Psoas muscle (tissue), 8 donors: ENCODE data around the gene ANAPC16. TPM values are rescaled to one million over a fixed set of nuclear protein-coding genes. Genes with fewer than 3 reads are reported as not detected.
A peak's percentile ranks its signal among the peaks of the same experiment; 100 is the strongest.

Experiments used
- ATAC-seq, 4 donors: fragments of 200-7000 bp; cut with Tn5 transposase; one replicate each; pipeline ENCODE4 v1.9.1; 2020; ENCODE audit warnings: moderate library complexity in 3 of 4, mild to moderate bottlenecking in 2 of 4
- DNase-seq, 2 donors: peaks; one replicate each; pipeline ENCODE4 v3.0.0-alpha.2; 2020
- H3K27ac ChIP-seq: fragments of 200-600 bp; one replicate; pipeline ENCODE4 v1.8.0; 2022
- H3K27me3 ChIP-seq, 3 donors: fragments of 200-600 bp in 1 of 3; one replicate each; pipeline versions ENCODE4 v1.6.1 to v1.8.0; 2013 to 2022; ENCODE audit warnings: low read length in 2 of 3, mild to moderate bottlenecking in 2 of 3, moderate library complexity in 1 of 3; ENCODE audit not compliant: insufficient read depth in 3 of 3
- H3K36me3 ChIP-seq, 2 donors: fragments of 200-600 bp in 1 of 2; one replicate each; pipeline versions ENCODE4 v1.6.1 to v1.8.0; 2013 to 2022; ENCODE audit warnings: low read depth in 1 of 2, mild to moderate bottlenecking in 1 of 2, moderate library complexity in 1 of 2; ENCODE audit not compliant: insufficient read depth in 1 of 2
- H3K4me1 ChIP-seq: fragments of 200-600 bp; one replicate; pipeline ENCODE4 v1.8.0; 2022
- H3K4me3 ChIP-seq: fragments of 200-600 bp; one replicate; pipeline ENCODE4 v1.8.0; 2022; ENCODE audit warnings: mild to moderate bottlenecking
- H3K9me3 ChIP-seq: fragments of 200-600 bp; one replicate; pipeline ENCODE4 v1.8.0; 2022
- WGBS, 3 donors: extraction: QIAGEN DNeasy Blood & Tissue Kit; methylation state at CpG; one replicate each; pipeline versions ENCODE4 v1.1.6 to v1.1.7; 2013; 5-methylcytosine and 5-hydroxymethylcytosine counted together
- intact Hi-C, 2 donors: fragments of 100-400 bp; cut with DNase I; formaldehyde crosslinking; loops; one replicate each; pipeline versions ENCODE4 v1.11.0 to v1.14.2; 2022
- polyA plus RNA-seq, 3 donors: library from polyadenylated mRNA; stranded (reverse); fragments of 200-250 nt; gene quantifications; one replicate each; pipeline ENCODE4 v1.2.3, GENCODE V29; 2013
- total RNA-seq, 4 donors: library from RNA; stranded (reverse); fragmentation: NEBNext Ultra II Directional in 2 of 4; extraction: Animal tissue kit (Norgen Biotek cat#: 25700) in 2 of 4; gene quantifications; one replicate each; pipeline versions ENCODE4 v1.2.1 to v1.2.4, GENCODE V29; 2021 to 2023
- TF ChIP-seq, protein P1 (sequence below): fragments of 200-600 bp; IDR thresholded peaks from one replicate; pipeline ENCODE4 v1.8.0; 2022; ENCODE audit warnings: antibody characterized with exemption
- donor health status: healthy with polysubstance abuse.
- donor health status: DM: no; HTN: no; CAD: no; lungs with moderate emphysema.
- donor health status: Bipolar disorder and iron deficiency.
- donor health status: healthy.
- donor health status: DM: yes; HTN: yes; CAD: no.
- donor health status: DM: no; HTN: no; CAD: no.
- donor health status: DM: no; HTN: no; CAD: no.
- donor health status: DM: yes; HTN: yes; CAD: no.

ANAPC16 gene
- total and polyA plus RNA-seq, 7 donors = 60.1 to 184 (median 128) TPM

DNA sequence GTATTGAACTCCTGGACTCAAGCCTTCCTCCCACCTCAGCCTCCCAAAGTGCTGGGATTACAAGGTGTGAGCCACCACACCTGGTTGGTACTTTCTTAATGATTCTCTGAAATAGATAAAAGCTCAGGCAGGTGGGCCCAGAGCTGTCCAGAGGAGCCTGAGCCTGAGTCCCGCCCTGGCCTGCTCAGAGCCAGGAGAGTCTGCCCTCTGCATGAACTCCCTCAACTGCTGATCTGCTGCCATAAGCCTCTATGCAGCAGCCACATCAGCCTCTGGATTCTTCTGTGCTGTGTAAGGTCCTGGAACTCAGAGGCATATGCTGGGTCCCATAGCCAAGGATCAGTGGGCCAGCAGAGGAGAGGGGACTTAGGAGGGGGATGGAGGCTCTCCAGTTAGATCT lies 34.9 kb downstream of the ANAPC16 start:
- Histone ChIP-seq H3K36me3 (no peaks in the 10 kb centered on the region), H3K27me3 (no peaks in the 10 kb centered on the region), H3K4me3 (no peak overlapping the region), H3K9me3 (no peaks in the 10 kb centered on the region), H3K4me1 (peaks cover 90% of the 10 kb centered on the region), H3K27ac (peak overlapping the region; percentile 90)
- intact Hi-C loops = no loop called here
- TF ChIP-seq, protein P1, sequence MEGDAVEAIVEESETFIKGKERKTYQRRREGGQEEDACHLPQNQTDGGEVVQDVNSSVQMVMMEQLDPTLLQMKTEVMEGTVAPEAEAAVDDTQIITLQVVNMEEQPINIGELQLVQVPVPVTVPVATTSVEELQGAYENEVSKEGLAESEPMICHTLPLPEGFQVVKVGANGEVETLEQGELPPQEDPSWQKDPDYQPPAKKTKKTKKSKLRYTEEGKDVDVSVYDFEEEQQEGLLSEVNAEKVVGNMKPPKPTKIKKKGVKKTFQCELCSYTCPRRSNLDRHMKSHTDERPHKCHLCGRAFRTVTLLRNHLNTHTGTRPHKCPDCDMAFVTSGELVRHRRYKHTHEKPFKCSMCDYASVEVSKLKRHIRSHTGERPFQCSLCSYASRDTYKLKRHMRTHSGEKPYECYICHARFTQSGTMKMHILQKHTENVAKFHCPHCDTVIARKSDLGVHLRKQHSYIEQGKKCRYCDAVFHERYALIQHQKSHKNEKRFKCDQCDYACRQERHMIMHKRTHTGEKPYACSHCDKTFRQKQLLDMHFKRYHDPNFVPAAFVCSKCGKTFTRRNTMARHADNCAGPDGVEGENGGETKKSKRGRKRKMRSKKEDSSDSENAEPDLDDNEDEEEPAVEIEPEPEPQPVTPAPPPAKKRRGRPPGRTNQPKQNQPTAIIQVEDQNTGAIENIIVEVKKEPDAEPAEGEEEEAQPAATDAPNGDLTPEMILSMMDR = no peak
- WGBS, 3 donors = 14 to 56% (median 40%) methylated on average over 1 of the region's 1 CpG
- ATAC-seq (peak; percentile 35 to 50 (median 40)), DNase-seq (peak; percentile 66 to 79)

DNA sequence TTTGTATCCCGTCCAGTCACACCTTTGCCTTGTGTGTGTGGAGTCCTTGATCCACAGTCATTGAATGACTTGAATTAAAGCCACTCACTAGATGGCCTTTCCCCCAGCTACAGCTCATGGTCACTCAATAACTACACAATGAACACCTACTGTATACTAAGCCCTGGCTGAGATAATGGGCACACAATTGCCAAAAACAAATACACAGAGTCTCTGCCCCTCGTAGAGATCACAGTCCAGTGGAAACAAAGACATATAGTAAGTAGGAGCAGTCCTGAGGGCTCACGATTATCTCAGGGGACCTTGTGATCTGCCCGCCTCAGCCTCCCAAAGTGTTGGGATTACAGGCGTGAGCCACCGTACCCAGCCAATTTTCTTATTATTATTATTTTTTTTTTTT lies 35.8 kb downstream of the ANAPC16 start:
- H3K4me1 ChIP-seq = peaks cover 90% of the 10 kb centered on the region

DNA sequence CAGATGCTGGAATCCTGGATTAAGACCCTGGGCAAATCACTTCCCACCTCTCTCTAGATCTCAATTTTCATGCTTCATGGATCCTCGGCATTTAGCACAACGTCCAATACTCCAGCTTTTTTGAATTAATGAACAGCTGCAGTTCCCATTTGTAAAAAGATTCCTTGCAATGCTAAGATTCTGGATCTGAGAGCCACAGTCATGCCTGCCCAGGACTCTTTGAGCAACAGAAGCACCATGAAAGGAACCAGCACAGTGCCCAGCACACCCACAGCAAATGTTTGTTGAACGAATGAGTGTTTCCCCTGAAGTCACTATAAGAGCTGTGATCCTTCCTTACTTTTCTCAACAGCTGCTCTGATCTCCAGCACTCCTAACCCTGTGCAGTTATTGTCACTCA lies 37.2 kb downstream of the ANAPC16 start:
- Histone ChIP-seq H3K9me3 (no peaks in the 10 kb centered on the region), H3K27ac (peak overlapping the region; percentile 91), H3K27me3 (no peaks in the 10 kb centered on the region), H3K36me3 (no peaks in the 10 kb centered on the region), H3K4me1 (peaks cover 81% of the 10 kb centered on the region), H3K4me3 (no peak overlapping the region)
- ATAC-seq = no peak
- intact Hi-C loops = loop anchor here in 1 of 2 donors (1.0 kb wide), 1 partner anchor 22 kb away; no protein-coding TSS in a partner anchor
- WGBS, 3 donors = 25 to 53% (median 29%) methylated on average over 3 of the region's 3 CpGs
- TF ChIP-seq, protein P1 = no peak
- no peak for DNase-seq

More for the DNA sequence above, 35.8 kb downstream of the ANAPC16 start:
- TF ChIP-seq, protein P1 = no peak
- Histone ChIP-seq H3K27me3 (no peaks in the 10 kb centered on the region), H3K9me3 (no peaks in the 10 kb centered on the region), H3K36me3 (no peaks in the 10 kb centered on the region), H3K27ac (peak overlapping the region; percentile 91), H3K4me3 (no peak overlapping the region)
- DNase-seq (no peak), ATAC-seq (no peak)
- intact Hi-C loops = no loop called here
- WGBS, 3 donors = 87 to 93% (median 92%) methylated on average over 6 of the region's 6 CpGs

DNA sequence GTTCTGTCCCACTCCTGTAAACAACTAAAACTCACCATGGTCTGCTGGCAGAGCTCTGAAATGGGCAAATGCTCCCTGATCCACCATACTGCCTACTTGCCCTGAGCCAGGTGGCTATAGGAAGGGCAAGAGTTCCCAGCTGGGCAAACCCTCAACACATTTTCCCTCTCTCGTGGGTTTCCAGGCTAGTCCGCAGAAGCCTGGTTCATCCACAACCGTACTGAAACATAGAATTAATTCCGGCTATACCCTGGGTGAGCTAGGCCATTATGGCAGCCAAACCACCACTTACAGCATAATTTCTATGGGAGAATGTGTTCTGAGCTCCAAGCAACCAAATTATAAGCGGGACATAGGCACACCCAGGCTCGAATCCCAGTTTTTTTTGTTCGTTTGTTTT lies 37.8 kb downstream of the ANAPC16 start:
- Histone ChIP-seq H3K4me3 (no peak overlapping the region), H3K9me3 (no peaks in the 10 kb centered on the region), H3K27ac (peak overlapping the region; percentile 91), H3K36me3 (no peaks in the 10 kb centered on the region), H3K27me3 (no peaks in the 10 kb centered on the region), H3K4me1 (peaks cover 81% of the 10 kb centered on the region)
- ATAC-seq (no peak), DNase-seq (no peak)
- intact Hi-C loops = loop anchor here in 1 of 2 donors (1.0 kb wide), 1 partner anchor 22 kb away; no protein-coding TSS in a partner anchor
- TF ChIP-seq, protein P1 = no peak
- WGBS, 3 donors = 73 to 84% (median 74%) methylated on average over 7 of the region's 7 CpGs
